GM21526 (cell line): Measurements from ENCODE around the gene ATMIN.

ENCODE experiments used
- ATAC-seq: cut with Tn5 transposase; IDR thresholded peaks from one replicate; pipeline ENCODE4 v1.9.1; 2021; ENCODE audit warnings: moderate library complexity; ENCODE audit not compliant: unreplicated experiment, low FRiP score

The ATMIN gene

GRCh38 chr16:81035398-81035974, at the start of gene ATMIN:
Gene ATMIN, plus strand, starts transcription at chr16:81035842. Its CDS starts 29 bp downstream, at chr16:81035871.
- ATAC-seq: peak; percentile 78

GRCh38 chr16:80986557-80986956, 49.1 kb upstream of the ATMIN start:
- no peak for ATAC-seq

GRCh38 chr16:80988756-80989155, 46.9 kb upstream of the ATMIN start:
- no peak for ATAC-seq

DNA sequence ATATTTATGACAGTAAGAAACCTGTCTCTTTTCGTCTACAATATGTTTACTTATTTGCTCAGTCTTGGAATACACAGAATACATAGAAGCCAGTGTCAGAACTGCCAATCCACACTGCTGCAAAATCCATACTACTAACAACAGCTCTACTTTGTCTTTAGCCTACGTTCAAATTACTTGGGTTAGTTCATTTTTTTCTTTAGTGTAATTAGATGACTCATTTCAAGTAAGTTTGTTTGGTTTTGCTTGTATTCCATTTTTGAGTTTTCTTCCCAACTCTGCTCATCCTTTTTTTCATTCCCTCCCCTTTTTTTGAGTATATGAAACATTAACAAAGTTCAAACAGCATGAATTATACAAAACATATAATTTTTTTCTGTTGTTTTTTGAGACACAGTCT, 45.8 kb upstream of the ATMIN start:
- ATAC-seq: no peak

DNA sequence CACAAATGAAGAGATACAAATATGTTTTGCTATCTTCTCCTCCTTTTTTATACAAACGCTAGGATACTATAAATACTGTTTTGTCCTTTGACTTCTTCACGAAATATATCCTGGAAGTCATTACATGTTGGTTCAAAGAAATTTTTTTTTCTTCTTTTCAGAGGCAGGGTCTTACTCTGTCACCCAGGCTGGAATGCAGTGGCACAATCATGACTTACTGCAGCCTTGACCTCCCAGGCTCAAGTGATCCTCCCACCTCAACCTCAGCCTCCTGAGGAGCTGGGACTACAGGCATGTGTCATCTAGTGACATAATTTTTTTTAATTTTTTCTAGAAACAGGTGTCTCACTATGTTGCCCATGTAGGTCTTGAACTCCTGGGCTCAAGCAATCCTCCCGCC, 45.1 kb upstream of the ATMIN start:
- no peak for ATAC-seq

DNA sequence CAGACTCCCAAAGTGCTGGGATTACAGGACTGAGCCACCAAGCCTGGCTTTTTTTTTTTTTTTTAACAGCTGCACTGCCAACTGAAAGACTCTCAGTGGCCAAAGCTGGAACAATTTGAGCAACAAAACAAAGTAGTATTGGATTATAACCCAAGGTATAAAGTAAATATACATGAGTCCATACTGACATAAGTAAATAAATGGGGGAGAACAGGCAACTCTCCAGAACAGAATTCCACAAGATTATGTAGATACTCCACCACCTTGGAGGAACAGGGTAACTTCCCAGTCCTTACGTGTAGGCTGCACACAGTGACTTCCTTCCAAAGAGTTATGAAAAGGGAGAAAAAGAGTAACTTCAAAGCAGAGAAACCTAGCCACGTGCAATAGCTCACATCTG, 44.7 kb upstream of the ATMIN start:
- no peak for ATAC-seq

DNA sequence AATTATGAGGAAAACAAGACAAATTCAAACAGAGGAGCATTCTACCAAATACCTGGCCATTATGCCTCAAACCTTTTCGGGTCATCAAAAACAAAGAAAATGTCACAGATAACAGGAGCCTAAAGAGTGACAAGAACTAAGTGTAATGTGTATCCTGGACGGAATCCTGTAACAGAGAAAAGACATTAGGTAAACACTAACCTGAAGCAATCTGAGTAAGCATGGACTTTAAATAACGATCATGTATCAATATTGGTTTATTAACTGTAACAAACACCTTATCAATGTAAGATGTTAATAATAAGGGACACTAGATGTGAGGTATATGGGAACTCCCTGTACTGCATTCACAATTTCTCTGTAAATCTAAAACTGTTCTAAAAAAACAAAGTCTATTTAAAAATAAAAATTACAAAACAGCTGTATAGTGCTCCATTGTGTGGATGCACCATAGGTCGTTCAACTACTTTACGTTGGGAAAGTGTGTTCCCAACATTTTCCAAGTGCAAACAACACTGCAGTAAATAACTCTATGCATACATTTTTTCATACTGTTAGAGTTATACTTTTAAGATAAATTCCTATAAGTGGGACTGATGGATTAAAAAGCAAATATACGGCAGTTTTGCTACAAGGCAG, 43.7 kb upstream of the ATMIN start:
- ATAC-seq: no peak

DNA sequence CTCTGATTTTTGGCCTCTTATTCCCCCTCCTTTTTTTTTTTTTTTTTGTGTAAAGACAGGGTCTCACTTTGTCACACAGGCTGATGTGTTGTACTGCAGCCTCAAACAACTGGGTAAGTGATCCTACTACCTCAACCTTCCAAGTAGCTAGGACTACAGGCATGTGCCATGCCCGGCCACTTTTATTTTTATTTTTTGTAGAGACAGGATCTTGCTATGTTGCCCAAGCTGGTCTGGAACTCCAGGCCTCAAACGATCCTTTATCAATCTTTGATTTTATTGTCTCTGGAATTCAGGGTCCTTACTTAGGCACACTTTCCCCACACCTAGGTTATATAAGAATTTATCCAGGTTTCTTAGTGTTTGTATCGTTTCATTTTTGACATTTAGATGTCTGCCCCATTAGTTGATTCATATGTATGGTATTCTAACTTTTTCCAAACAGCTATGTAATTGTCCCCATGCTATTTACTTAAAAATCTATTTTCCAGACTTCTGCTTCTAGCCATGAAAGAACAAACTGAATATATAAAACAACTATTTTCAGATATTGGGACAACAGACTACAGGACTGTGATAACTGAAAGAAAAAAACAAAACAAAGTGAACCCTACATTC, 42.9 kb upstream of the ATMIN start:
- ATAC-seq: no peak

- no peak for ATAC-seq
These were observed 42.3 kb upstream of the ATMIN start for GRCh38 chr16:80993307-80993706.

DNA sequence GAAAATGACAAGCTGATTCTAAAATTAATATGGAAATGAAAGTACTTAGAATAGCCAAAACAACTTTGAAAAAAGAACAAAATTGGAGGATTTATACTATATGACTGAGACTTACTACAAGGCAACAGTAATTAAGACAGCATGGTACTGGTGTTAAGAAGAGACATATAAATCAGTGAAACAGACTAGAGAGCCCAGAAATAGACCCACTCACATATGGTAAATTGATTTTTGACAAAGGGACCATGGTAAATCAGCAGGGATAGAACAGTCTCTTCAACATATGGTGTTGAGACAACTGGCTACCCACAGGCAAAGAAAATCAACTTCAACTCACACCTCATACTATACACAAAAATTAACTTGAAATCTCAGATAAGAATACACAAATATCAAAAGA, 41.8 kb upstream of the ATMIN start:
- no peak for ATAC-seq

- ATAC-seq: no peak
These were observed 41.2 kb upstream of the ATMIN start for GRCh38 chr16:80994451-80994850.

GRCh38 chr16:80996688-80997138, 38.9 kb upstream of the ATMIN start:
- ATAC-seq: no peak

DNA sequence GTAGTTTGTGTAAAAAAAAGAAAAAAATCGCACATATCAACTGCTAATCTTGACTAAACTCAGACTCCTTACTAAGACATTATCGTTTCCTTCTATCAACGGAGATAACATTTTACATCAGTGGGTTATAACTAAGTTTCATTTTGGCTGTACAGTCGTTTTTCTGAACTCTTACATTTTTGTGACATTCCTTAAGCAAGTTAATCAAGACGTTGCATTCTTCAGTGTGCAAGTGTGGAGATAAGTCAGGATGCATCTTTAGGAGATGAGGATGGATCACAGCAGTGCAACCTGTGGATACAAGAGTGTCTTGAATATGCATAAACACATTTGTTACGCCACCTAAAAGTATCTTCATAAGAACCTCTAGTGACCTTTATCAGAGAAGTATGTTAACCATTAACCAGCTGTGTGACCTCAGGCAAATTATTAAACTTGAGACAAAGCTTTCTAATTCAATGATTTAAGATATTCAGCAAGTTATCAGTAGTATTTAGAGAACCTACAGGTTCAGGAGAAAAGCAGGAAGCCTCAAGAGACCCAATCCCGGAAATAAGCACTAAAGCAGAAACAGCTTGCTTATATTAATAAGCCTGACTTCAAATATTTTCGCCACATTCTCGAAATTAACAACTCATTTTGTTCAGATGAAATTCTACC, 38.4 kb upstream of the ATMIN start:
- ATAC-seq: no peak

- no peak for ATAC-seq
These were observed 37.5 kb upstream of the ATMIN start for GRCh38 chr16:80997964-80998620.

- no peak for ATAC-seq
These were observed 34.8 kb upstream of the ATMIN start for GRCh38 chr16:81000873-81001272.

DNA sequence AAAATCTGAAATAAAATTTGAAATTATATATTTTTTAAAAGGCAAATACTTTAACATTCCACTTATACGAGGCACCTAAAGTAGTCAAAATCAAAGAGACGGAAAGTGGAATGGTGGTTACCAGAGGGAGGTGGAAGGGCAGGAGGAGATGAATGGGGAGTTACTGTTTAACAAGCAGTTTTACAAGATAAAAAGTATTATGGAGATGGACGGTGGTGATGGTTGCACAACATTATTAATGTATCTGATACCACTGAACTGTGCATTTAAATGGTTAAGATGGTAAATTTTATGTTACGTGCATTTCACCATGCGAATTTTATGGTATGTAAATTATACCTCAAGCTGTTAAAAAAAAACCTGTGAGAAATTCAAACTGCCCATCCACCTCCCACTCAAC, 34.3 kb upstream of the ATMIN start:
- ATAC-seq: no peak

DNA sequence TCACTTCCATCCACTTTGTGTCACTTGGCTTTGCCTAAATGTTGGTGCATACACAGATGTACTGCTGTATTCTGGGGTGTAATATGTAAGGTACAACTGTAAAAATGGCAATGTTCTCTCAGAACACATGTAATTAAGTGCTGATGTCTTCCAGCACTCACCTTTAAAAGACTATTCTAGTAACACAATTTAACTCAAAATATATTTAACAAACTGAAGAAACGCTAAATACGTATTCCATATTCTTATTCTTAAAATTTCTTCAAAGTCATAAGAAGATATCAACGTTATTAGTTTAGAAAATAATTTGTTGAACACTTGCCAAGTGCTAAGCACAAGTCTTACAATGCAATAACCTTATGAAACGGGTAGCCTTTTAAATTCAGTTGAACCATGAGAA, 32.6 kb upstream of the ATMIN start:
- ATAC-seq: no peak

GRCh38 chr16:81003610-81004460, 31.8 kb upstream of the ATMIN start:
- ATAC-seq: no peak

- ATAC-seq: no peak
These were observed 30.8 kb upstream of the ATMIN start for GRCh38 chr16:81004646-81005353.
